ENCODE data around the gene TENM4. TPM values are rescaled to one million over a fixed set of nuclear protein-coding genes. Genes with fewer than 3 reads are reported as not detected.

The TENM4 gene
- total and polyA plus RNA-seq, 2 of the 8 experiments (the other 6 are each of a cell fraction or from before 2014, with no cell fraction given), result 3.5 to 7.2 TPM

DNA sequence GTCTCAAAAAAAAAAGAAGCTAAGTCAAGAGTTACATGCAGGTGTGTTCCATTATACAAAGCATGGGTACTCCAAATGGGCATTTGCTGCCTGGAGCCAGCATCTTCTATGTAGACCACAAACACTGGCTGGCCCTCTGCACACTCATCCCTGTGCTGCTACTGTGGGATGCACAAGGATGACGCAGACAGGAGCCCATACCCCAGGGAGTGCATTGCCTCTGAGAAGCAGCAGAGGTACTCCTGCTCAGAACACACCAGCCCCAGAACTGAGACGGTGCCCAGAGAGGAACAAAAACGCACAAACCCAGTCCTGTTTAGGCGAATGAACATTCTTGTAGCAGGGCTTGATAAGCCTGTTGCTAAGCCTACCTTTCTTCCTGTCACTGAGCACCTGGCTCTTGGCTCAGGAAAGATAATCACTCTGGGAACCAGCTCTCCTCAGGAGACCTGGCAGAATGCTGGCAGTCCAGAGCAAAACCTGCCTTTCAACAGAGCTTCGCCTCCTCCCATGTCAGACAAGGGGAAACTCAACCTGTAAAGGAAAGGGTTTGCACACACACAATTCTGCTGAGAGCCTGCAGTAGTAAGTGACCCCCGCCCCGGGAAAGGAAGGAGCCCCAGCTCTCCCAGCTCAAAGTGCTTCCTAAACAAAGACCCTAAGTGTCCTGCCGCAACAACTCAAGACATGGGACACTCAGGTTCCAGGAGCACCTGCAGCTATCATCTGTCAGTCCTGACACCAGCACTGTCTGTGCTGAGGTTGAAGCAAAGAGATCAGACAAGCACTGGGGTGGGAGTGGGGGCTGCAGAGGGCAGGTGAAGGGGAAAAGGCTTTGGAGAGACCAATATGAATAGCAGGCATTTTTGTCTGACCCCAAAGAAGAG is 145.7 kb downstream of the TENM4 start:
- H3K18ac ChIP-seq (ENCODE audit: extremely low read depth, low read length), result no peak overlapping the region
- FAIRE-seq (no peak), DNase-seq (ENCODE audit: low read depth in 1 of 2, low spot score in 2 of 2) (no peak)
- no peak overlapping the region for H3K27ac ChIP-seq (ENCODE audit: low read depth, low read length)
- no peak overlapping the region for H3K9ac ChIP-seq (replicated peaks in 1 of 4; ENCODE audit: extremely low read depth in 1 of 4, low read depth in 3 of 4, low read length in 3 of 4)
- H2AFZ ChIP-seq (ENCODE audit: low read length), result no peak overlapping the region
- H2AK5ac ChIP-seq (ENCODE audit: low read depth, low read length), result no peak overlapping the region
- no peak overlapping the region for H4K8ac ChIP-seq (ENCODE audit: extremely low read depth, insufficient read depth, low read length)
- no peak overlapping the region for H3K4ac ChIP-seq (replicated peaks; ENCODE audit: insufficient read length, low read depth, low read length)
- H4K5ac ChIP-seq (ENCODE audit: insufficient read length, low read depth, low read length), result no peak overlapping the region
- TF ChIP-seq, protein P1, sequence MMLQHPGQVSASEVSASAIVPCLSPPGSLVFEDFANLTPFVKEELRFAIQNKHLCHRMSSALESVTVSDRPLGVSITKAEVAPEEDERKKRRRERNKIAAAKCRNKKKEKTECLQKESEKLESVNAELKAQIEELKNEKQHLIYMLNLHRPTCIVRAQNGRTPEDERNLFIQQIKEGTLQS (IDR thresholded peaks at IDR 0.05; ENCODE audit: insufficient read depth, low read depth, low read length), result no peak
- no peak for TF ChIP-seq GABPA (IDR thresholded peaks at IDR 0.05; ENCODE audit: borderline replicate concordance, insufficient read depth, low read length)
- TF ChIP-seq SAP30 (IDR thresholded peaks at IDR 0.05; ENCODE audit: insufficient read depth, insufficient replicate concordance, low read length), result no peak
- no peak for TF ChIP-seq NRF1 (IDR thresholded peaks at IDR 0.05; ENCODE audit: low read depth, low read length)
- no peak for TF ChIP-seq CEBPB (IDR thresholded peaks at IDR 0.05; ENCODE audit: low read depth, low read length)
- no peak for TF ChIP-seq POU5F1 (IDR thresholded peaks at IDR 0.05; ENCODE audit: low read depth, low read length)
- TF ChIP-seq JUN (IDR thresholded peaks at IDR 0.05; ENCODE audit: low read depth, low read length), result no peak
- TF ChIP-seq TCF12 (IDR thresholded peaks at IDR 0.05; ENCODE audit: low read depth, low read length), result no peak
- no peak for TF ChIP-seq BRCA1 (IDR thresholded peaks at IDR 0.05; ENCODE audit: low read depth, low read length)
- TF ChIP-seq KDM5A (IDR thresholded peaks at IDR 0.05; ENCODE audit: low read length), result no peak
- no peak for TF ChIP-seq TAF1 (IDR thresholded peaks at IDR 0.05; ENCODE audit: low read depth, low read length)
- no peak for TF ChIP-seq CHD2 (IDR thresholded peaks at IDR 0.05; ENCODE audit: low read length)
- no peak for TF ChIP-seq TBP (IDR thresholded peaks at IDR 0.05; ENCODE audit: low read depth, low read length)
- no peak overlapping the region for H2BK12ac ChIP-seq (ENCODE audit: low read depth, low read length)
- no peak overlapping the region for H2BK20ac ChIP-seq (ENCODE audit: low read length)
- no peaks in the 10 kb centered on the region for H3K9me3 ChIP-seq (ENCODE audit: insufficient read depth in 2 of 2, low read depth in 1 of 2, low read length in 1 of 2)
- CTCF ChIA-PET (ENCODE audit: partially characterized antibody), result interaction anchor here (1.0 to 2.6 kb wide), 3 partner anchors 9 to 42 kb away, joined by 3 to 8 read pairs (median 5); no protein-coding TSS in a partner anchor
- H3K4me1 ChIP-seq (replicated peaks in 1 of 4; ENCODE audit: control insufficient read depth in 3 of 4, insufficient read depth in 4 of 4, low read length in 3 of 4), result peaks cover 0 to 1% (median 0%) of the 10 kb centered on the region in 4 experiments; a peak in 1 of 7 replicates
- no peaks in the 10 kb centered on the region for H3K36me3 ChIP-seq (ENCODE audit: control insufficient read depth in 2 of 4, insufficient read depth in 4 of 4, low read length in 3 of 4)
- no peak overlapping the region for H3K56ac ChIP-seq (replicated peaks; ENCODE audit: insufficient read length, low read depth, low read length)
- H2BK5ac ChIP-seq (ENCODE audit: low read depth, low read length), result no peak overlapping the region
- no peak overlapping the region for H3K4me2 ChIP-seq (ENCODE audit: insufficient read depth in 1 of 2, low read depth in 2 of 2, low read length in 2 of 2)
- no peak overlapping the region for H3K14ac ChIP-seq (ENCODE audit: insufficient read length)
- no peaks in the 10 kb centered on the region for H3K27me3 ChIP-seq (replicated peaks in 1 of 4; ENCODE audit: control insufficient read depth in 3 of 4, extremely low read depth in 1 of 4, insufficient read depth in 3 of 4, low read length in 3 of 4)
- H2BK120ac ChIP-seq (replicated peaks; ENCODE audit: low read depth, low read length), result no peak overlapping the region
- H3K23me2 ChIP-seq (ENCODE audit: low read depth, low read length), result no peaks in the 10 kb centered on the region
- no peaks in the 10 kb centered on the region for H3K79me1 ChIP-seq (ENCODE audit: low read depth, low read length)
- WGBS, 2 experiments (ENCODE audit: extremely low coverage in 1 of 2, insufficient coverage in 1 of 2, insufficient read length in 1 of 2, insufficient replicate concordance in 2 of 2, low coverage in 1 of 2, low lambda C conversion rate in 2 of 2, missing lambda C conversion rate in 1 of 2), result 88% methylated on average over 8 of the region's 8 CpGs; no CpG with 5 or more reads in 1 of the 2 experiments
- H4K20me1 ChIP-seq (replicated peaks in 1 of 2; ENCODE audit: control insufficient read depth in 1 of 2, insufficient read depth in 2 of 2, low read length in 2 of 2), result no peaks in the 10 kb centered on the region
- POLR2A ChIA-PET (ENCODE audit: partially characterized antibody), result no interaction called here
- H3K4me3 ChIP-seq (ENCODE audit: extremely low read depth in 1 of 4, insufficient read depth in 2 of 4, low read depth in 3 of 4, low read length in 4 of 4), result no peak overlapping the region
- H4K91ac ChIP-seq (replicated peaks; ENCODE audit: insufficient read length, low read length), result no peak overlapping the region
- H3K23ac ChIP-seq (ENCODE audit: insufficient read length), result no peak overlapping the region
- H2BK15ac ChIP-seq (ENCODE audit: low read length), result no peak overlapping the region
- no peaks in the 10 kb centered on the region for H3K79me2 ChIP-seq (ENCODE audit: control insufficient read depth in 1 of 2, insufficient read depth in 2 of 2, low read length in 2 of 2)
